SK-N-MC (cell line): ENCODE measurements around the gene NGF.
A peak's percentile ranks its signal among the peaks of the same experiment; 100 is the strongest.

Experiments
- DNase-seq: peaks from one replicate; pipeline ENCODE4 v3.0.0-alpha.2; 2011; ENCODE audit warnings: low read depth, low spot score
- H3K27ac ChIP-seq: fragments of 200-600 bp; sonication (generic); 2 replicates; pipeline ENCODE4 v1.5.1; 2016; ENCODE audit warnings: mixed run types
- H3K36me3 ChIP-seq: fragments of 200-600 bp; sonication (generic); 2 replicates; pipeline ENCODE4 v1.6.1; 2017; ENCODE audit warnings: antibody characterized with exemption, low read length, mixed read lengths; ENCODE audit not compliant: insufficient read depth
- H3K4me3 ChIP-seq: fragments of 200-600 bp; sonication (generic); 2 replicates; pipeline ENCODE4 v1.5.1; 2016
- H3K9ac ChIP-seq: fragments of 200-600 bp; sonication (generic); 2 replicates; pipeline ENCODE4 v1.8.0; 2017; ENCODE audit warnings: mixed run types, mixed read lengths; ENCODE audit not compliant: insufficient read length
- H3K9me3 ChIP-seq: fragments of 200-600 bp; sonication (generic); 2 replicates; pipeline ENCODE4 v1.6.1; 2017; ENCODE audit warnings: low read depth, mild to moderate bottlenecking, antibody characterized with exemption, low read length, moderate library complexity, mixed read lengths
- EZH2 ChIP-seq: fragments of 200-600 bp; sonication (generic); IDR thresholded peaks from one replicate; pipeline ENCODE4 v1.6.1; 2017; ENCODE audit warnings: antibody characterized with exemption
- FOXP2 ChIP-seq: optimal IDR thresholded peaks from 2 replicates; pipeline ENCODE3; 2011; ENCODE audit warnings: mild to moderate bottlenecking, moderate library complexity; ENCODE audit not compliant: insufficient read depth; ENCODE audit errors: extremely low read length, control extremely low read depth
- POLR2AphosphoS5 ChIP-seq: IDR thresholded peaks from 2 replicates; pipeline ENCODE4 v1.6.1; 2012; ENCODE audit warnings: mild to moderate bottlenecking, low read depth, low read length, borderline replicate concordance

The NGF gene

GRCh38 chr1:115343200-115343737 lies 5.2 kb upstream of the NGF start:
- no peak for DNase-seq
- TF ChIP-seq POLR2AphosphoS5 = no peak
- no peak for TF ChIP-seq FOXP2
- no peak for TF ChIP-seq EZH2
- no peaks in the 10 kb centered on the region for H3K36me3 ChIP-seq

GRCh38 chr1:115341948-115342347 lies 3.9 kb upstream of the NGF start:
- no peaks in the 10 kb centered on the region for H3K36me3 ChIP-seq
- no peak for DNase-seq
- TF ChIP-seq POLR2AphosphoS5 = no peak
- TF ChIP-seq EZH2 = no peak
- TF ChIP-seq FOXP2 = no peak
- no peaks in the 10 kb centered on the region for H3K9me3 ChIP-seq
- no peak overlapping the region for H3K4me3 ChIP-seq
- H3K27ac ChIP-seq = no peak overlapping the region
- H3K9ac ChIP-seq = no peak overlapping the region

More at GRCh38 chr1:115343200-115343737, 5.2 kb upstream of the NGF start:
- H3K9ac ChIP-seq = no peak overlapping the region
- no peak overlapping the region for H3K27ac ChIP-seq
- H3K9me3 ChIP-seq = no peaks in the 10 kb centered on the region
- H3K4me3 ChIP-seq = no peak overlapping the region

GRCh38 chr1:115340879-115341278 lies 2.8 kb upstream of the NGF start:
- H3K27ac ChIP-seq = no peak overlapping the region
- TF ChIP-seq EZH2 = no peak
- no peak for TF ChIP-seq FOXP2
- TF ChIP-seq POLR2AphosphoS5 = no peak
- DNase-seq = no peak

GRCh38 chr1:115338457-115338820 lies 390 bp upstream of the NGF start:
- no peaks in the 10 kb centered on the region for H3K9me3 ChIP-seq
- no peak overlapping the region for H3K27ac ChIP-seq
- no peak overlapping the region for H3K9ac ChIP-seq
- DNase-seq = no peak
- no peaks in the 10 kb centered on the region for H3K36me3 ChIP-seq
- H3K4me3 ChIP-seq = peak overlapping the region; percentile 82
- TF ChIP-seq POLR2AphosphoS5 (no peak), FOXP2 (no peak), EZH2 (no peak)

More at GRCh38 chr1:115340879-115341278, 2.8 kb upstream of the NGF start:
- H3K4me3 ChIP-seq = no peak overlapping the region
- H3K36me3 ChIP-seq = no peaks in the 10 kb centered on the region
- no peak overlapping the region for H3K9ac ChIP-seq
- no peaks in the 10 kb centered on the region for H3K9me3 ChIP-seq

- TF ChIP-seq POLR2AphosphoS5 (no peak), FOXP2 (no peak), EZH2 (no peak)
- Histone ChIP-seq H3K9ac (no peak overlapping the region), H3K27ac (no peak overlapping the region), H3K36me3 (no peaks in the 10 kb centered on the region), H3K9me3 (no peaks in the 10 kb centered on the region), H3K4me3 (peak overlapping the region; percentile 82)
- DNase-seq = no peak
These were observed 795 bp downstream of the NGF start for GRCh38 chr1:115337276-115337632.

- Histone ChIP-seq H3K27ac (no peak overlapping the region), H3K9ac (no peak overlapping the region), H3K36me3 (no peaks in the 10 kb centered on the region), H3K4me3 (no peak overlapping the region), H3K9me3 (no peaks in the 10 kb centered on the region)
- no peak for TF ChIP-seq POLR2AphosphoS5
- TF ChIP-seq FOXP2 = no peak
- no peak for TF ChIP-seq EZH2
- no peak for DNase-seq
These were observed 1.3 kb downstream of the NGF start for GRCh38 chr1:115336741-115337140.

- no peaks in the 10 kb centered on the region for H3K9me3 ChIP-seq
- no peak overlapping the region for H3K9ac ChIP-seq
- no peak overlapping the region for H3K27ac ChIP-seq
- no peak for DNase-seq
- TF ChIP-seq POLR2AphosphoS5 (no peak), FOXP2 (no peak), EZH2 (no peak)
- H3K36me3 ChIP-seq = no peaks in the 10 kb centered on the region
- H3K4me3 ChIP-seq = no peak overlapping the region
These were observed 5.0 kb downstream of the NGF start for GRCh38 chr1:115332813-115333608.

- Histone ChIP-seq H3K36me3 (no peaks in the 10 kb centered on the region), H3K27ac (no peak overlapping the region), H3K9ac (no peak overlapping the region), H3K9me3 (no peaks in the 10 kb centered on the region), H3K4me3 (no peak overlapping the region)
- TF ChIP-seq EZH2 (no peak), POLR2AphosphoS5 (no peak), FOXP2 (no peak)
- no peak for DNase-seq
These were observed 6.3 kb downstream of the NGF start for GRCh38 chr1:115331558-115332331.
